ENCODE results near the gene CPS1.

The CPS1 gene

DNA sequence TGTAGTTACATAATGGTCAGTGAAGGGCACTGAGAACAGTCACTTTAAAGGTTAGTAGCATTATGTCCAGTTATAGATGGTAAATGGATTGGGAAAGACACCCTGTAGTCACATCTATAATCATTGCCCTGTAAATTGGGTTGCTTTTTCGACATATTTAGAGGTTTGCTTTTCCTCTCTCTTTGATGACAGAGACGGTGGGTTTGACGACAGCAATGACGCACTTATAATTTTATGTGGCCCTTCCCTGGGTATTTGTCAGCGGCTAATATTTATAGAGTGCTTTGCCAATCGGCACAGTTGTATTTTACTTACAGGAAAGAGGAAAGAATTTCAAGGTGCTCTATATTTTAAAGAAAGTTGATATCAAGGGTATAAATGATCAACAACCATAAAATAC is 2.8 kb downstream of the CPS1 start:
- Histone ChIP-seq H3K9me3 (ENCODE audit: insufficient read depth, low read length) (no peaks in the 10 kb centered on the region), H3K79me2 (ENCODE audit: insufficient read depth, low read length) (no peaks in the 10 kb centered on the region), H3K9ac (ENCODE audit: low read length) (no peak overlapping the region), H3K4me3 (ENCODE audit: insufficient read depth, low read length, poor library complexity, severe bottlenecking) (no peak overlapping the region), H3K27ac (ENCODE audit: low read depth, low read length) (no peak overlapping the region), H3K27me3 (ENCODE audit: low read length) (no peaks in the 10 kb centered on the region), H3K9me2 (replicated peaks; ENCODE audit: insufficient read depth, low read length) (no peaks in the 10 kb centered on the region), H4K20me1 (ENCODE audit: low read depth, low read length) (no peaks in the 10 kb centered on the region), H2AFZ (ENCODE audit: low read depth, low read length, severe bottlenecking) (no peak overlapping the region), H3F3A (ENCODE audit: insufficient read depth) (no peaks in the 10 kb centered on the region), H3K36me3 (ENCODE audit: low read length) (no peaks in the 10 kb centered on the region), H3K4me2 (ENCODE audit: low read depth, low read length, poor library complexity, severe bottlenecking) (no peak overlapping the region)
- TF ChIP-seq, protein P1, sequence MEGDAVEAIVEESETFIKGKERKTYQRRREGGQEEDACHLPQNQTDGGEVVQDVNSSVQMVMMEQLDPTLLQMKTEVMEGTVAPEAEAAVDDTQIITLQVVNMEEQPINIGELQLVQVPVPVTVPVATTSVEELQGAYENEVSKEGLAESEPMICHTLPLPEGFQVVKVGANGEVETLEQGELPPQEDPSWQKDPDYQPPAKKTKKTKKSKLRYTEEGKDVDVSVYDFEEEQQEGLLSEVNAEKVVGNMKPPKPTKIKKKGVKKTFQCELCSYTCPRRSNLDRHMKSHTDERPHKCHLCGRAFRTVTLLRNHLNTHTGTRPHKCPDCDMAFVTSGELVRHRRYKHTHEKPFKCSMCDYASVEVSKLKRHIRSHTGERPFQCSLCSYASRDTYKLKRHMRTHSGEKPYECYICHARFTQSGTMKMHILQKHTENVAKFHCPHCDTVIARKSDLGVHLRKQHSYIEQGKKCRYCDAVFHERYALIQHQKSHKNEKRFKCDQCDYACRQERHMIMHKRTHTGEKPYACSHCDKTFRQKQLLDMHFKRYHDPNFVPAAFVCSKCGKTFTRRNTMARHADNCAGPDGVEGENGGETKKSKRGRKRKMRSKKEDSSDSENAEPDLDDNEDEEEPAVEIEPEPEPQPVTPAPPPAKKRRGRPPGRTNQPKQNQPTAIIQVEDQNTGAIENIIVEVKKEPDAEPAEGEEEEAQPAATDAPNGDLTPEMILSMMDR (IDR thresholded peaks at IDR 0.05; ENCODE audit: insufficient read depth, low read length, poor library complexity, severe bottlenecking) = no peak
- no peak for TF ChIP-seq EZH2phosphoT487 (conservative IDR thresholded peaks at IDR 0.05; ENCODE audit: low read length)

DNA sequence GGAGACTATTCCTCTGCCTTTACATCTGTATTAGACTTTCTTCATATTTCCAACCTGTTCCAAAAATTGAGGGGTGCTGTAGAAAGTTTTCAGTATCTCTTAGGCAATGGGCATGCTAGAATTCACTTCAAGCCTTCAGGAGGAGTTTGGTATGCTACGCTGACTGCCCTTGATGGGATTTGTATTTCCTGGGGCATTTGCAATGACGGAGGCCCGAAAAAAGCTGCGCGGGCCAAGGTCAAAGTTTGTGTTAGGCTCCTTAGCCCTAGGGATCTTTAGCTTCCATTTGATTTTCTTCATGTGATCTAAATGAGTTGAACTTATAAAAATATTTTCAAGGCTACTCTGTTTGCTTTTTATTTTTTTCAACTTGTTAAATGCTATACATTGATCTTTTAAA is 5.1 kb downstream of the CPS1 start:
- Histone ChIP-seq H3F3A (ENCODE audit: insufficient read depth) (no peaks in the 10 kb centered on the region), H3K79me2 (ENCODE audit: insufficient read depth, low read length) (no peaks in the 10 kb centered on the region), H3K4me3 (ENCODE audit: insufficient read depth, low read length, poor library complexity, severe bottlenecking) (no peak overlapping the region), H3K9ac (ENCODE audit: low read length) (no peak overlapping the region), H3K27ac (ENCODE audit: low read depth, low read length) (no peak overlapping the region), H3K27me3 (ENCODE audit: low read length) (no peaks in the 10 kb centered on the region), H2AFZ (ENCODE audit: low read depth, low read length, severe bottlenecking) (no peak overlapping the region), H3K9me2 (replicated peaks; ENCODE audit: insufficient read depth, low read length) (no peaks in the 10 kb centered on the region), H4K20me1 (ENCODE audit: low read depth, low read length) (no peaks in the 10 kb centered on the region), H3K4me2 (ENCODE audit: low read depth, low read length, poor library complexity, severe bottlenecking) (no peak overlapping the region), H3K36me3 (ENCODE audit: low read length) (no peaks in the 10 kb centered on the region), H3K9me3 (ENCODE audit: insufficient read depth, low read length) (no peaks in the 10 kb centered on the region)
- TF ChIP-seq, protein P1 (IDR thresholded peaks at IDR 0.05; ENCODE audit: insufficient read depth, low read length, poor library complexity, severe bottlenecking) = no peak
- no peak for TF ChIP-seq EZH2phosphoT487 (conservative IDR thresholded peaks at IDR 0.05; ENCODE audit: low read length)

GRCh38 chr2:210562091-210562490 is 5.7 kb downstream of the CPS1 start:
- Histone ChIP-seq H3K9me2 (replicated peaks; ENCODE audit: insufficient read depth, low read length) (no peaks in the 10 kb centered on the region), H3K4me3 (ENCODE audit: insufficient read depth, low read length, poor library complexity, severe bottlenecking) (no peak overlapping the region), H3K27me3 (ENCODE audit: low read length) (no peaks in the 10 kb centered on the region), H3K9me3 (ENCODE audit: insufficient read depth, low read length) (no peaks in the 10 kb centered on the region), H3K4me2 (ENCODE audit: low read depth, low read length, poor library complexity, severe bottlenecking) (no peak overlapping the region), H3K9ac (ENCODE audit: low read length) (no peak overlapping the region), H2AFZ (ENCODE audit: low read depth, low read length, severe bottlenecking) (no peak overlapping the region), H3F3A (ENCODE audit: insufficient read depth) (no peaks in the 10 kb centered on the region), H4K20me1 (ENCODE audit: low read depth, low read length) (no peaks in the 10 kb centered on the region), H3K27ac (ENCODE audit: low read depth, low read length) (no peak overlapping the region), H3K79me2 (ENCODE audit: insufficient read depth, low read length) (no peaks in the 10 kb centered on the region), H3K36me3 (ENCODE audit: low read length) (no peaks in the 10 kb centered on the region)
- no peak for TF ChIP-seq EZH2phosphoT487 (conservative IDR thresholded peaks at IDR 0.05; ENCODE audit: low read length)
- TF ChIP-seq, protein P1 (IDR thresholded peaks at IDR 0.05; ENCODE audit: insufficient read depth, low read length, poor library complexity, severe bottlenecking) = no peak

Data from SU-DHL-6 (cell line).